ACC112 (cell line): Measurements from ENCODE around the gene MAP1S.

Experiments
- H2AFZ ChIP-seq: fragments of 200-600 bp; sonication (generic); one replicate; pipeline ENCODE4 v1.6.0; 2017; ENCODE audit warnings: antibody characterized with exemption, low read length; ENCODE audit not compliant: unreplicated experiment
- H3K27ac ChIP-seq: fragments of 200-600 bp; sonication (generic); 2 replicates; pipeline ENCODE4 v1.5.1; 2014; ENCODE audit warnings: low read depth, mild to moderate bottlenecking, antibody characterized with exemption, low read length, moderate library complexity
- H3K27me3 ChIP-seq: fragments of 200-600 bp; sonication (generic); 2 replicates; pipeline ENCODE4 v1.6.1; 2014; ENCODE audit warnings: mild to moderate bottlenecking, antibody characterized with exemption, low read length, moderate library complexity, mixed read lengths; ENCODE audit not compliant: insufficient read depth
- H3K36me3 ChIP-seq: fragments of 200-600 bp; sonication (generic); 2 replicates; pipeline ENCODE4 v1.6.1; 2016; ENCODE audit warnings: mild to moderate bottlenecking, antibody characterized with exemption, low read length, moderate library complexity, mixed read lengths; ENCODE audit not compliant: insufficient read depth
- H3K4me1 ChIP-seq: fragments of 200-600 bp; sonication (generic); one replicate; pipeline ENCODE4 v1.6.1; 2016; ENCODE audit warnings: low read length, mixed read lengths; ENCODE audit not compliant: insufficient read depth, unreplicated experiment, control insufficient read depth
- H3K4me3 ChIP-seq: fragments of 200-600 bp; sonication (generic); 2 replicates; pipeline ENCODE4 v1.5.1; 2014; ENCODE audit warnings: mild to moderate bottlenecking, low read depth, low read length
- H3K79me2 ChIP-seq: fragments of 200-600 bp; sonication (generic); one replicate; pipeline ENCODE4 v1.6.0; 2016; ENCODE audit warnings: low read length; ENCODE audit not compliant: control insufficient read depth, unreplicated experiment, insufficient read depth

MAP1S gene

GRCh38 chr19:17683078-17683477 lies 36.2 kb upstream of the MAP1S start:
- peaks cover 21% of the 10 kb centered on the region for H3K27me3 ChIP-seq
- no peak overlapping the region for H2AFZ ChIP-seq
- H3K4me3 ChIP-seq: no peak overlapping the region
- peaks cover 12% of the 10 kb centered on the region for H3K4me1 ChIP-seq
- H3K79me2 ChIP-seq: no peaks in the 10 kb centered on the region
- no peak overlapping the region for H3K27ac ChIP-seq
- no peaks in the 10 kb centered on the region for H3K36me3 ChIP-seq

DNA sequence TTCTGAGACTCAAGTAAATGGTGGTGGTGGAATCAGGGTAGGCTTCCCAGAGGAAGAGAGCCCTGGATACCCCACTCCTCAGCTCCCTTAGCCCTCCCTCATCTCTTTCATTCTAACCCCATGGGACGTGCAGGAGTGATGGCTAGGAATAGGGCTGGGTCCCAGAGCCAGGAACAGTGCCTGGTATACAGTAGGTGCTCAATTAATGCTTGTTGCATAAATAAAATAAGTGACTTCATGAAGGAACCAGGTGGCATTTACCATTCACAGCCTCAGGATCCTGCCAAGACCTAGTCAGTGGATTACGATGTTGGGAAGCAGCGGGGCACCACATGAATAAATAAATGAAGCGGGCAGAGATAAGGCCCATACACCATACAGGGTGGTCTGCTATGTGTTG lies 35.0 kb upstream of the MAP1S start:
- Histone ChIP-seq H3K79me2 (no peaks in the 10 kb centered on the region), H3K27ac (no peak overlapping the region), H2AFZ (no peak overlapping the region), H3K27me3 (peaks cover 26% of the 10 kb centered on the region), H3K36me3 (no peaks in the 10 kb centered on the region), H3K4me3 (no peak overlapping the region), H3K4me1 (peaks cover 12% of the 10 kb centered on the region)

DNA sequence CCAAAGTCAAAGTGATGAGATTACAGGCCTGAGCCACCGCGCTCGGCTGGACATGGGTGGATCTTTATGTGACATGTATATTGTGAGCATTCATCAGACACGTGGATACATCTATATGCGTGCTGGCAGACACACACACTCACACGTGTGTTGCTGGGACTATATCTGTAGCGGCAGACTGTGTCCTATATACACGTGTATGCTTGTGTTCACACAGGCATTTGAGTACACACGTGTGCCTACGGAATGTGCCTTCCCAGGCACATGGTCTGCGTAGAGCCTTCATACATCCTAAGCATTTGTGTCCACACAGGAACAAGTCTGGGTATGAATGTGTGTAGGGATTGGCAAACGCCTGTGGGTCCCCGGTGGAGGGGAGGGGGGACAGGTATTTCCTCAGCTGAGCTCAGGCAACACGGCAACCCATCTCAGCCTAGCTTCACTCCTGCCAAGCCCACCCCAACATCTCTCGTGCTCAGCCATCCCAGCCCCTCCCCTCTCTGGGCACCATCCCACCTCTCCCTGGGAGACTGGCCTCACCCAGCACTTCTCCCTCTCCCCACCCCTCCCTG lies 33.7 kb upstream of the MAP1S start:
- H3K27ac ChIP-seq: no peak overlapping the region
- peaks cover 26% of the 10 kb centered on the region for H3K27me3 ChIP-seq
- H3K4me1 ChIP-seq: peaks cover 3% of the 10 kb centered on the region
- H2AFZ ChIP-seq: no peak overlapping the region
- H3K4me3 ChIP-seq: no peak overlapping the region
- H3K79me2 ChIP-seq: no peaks in the 10 kb centered on the region
- no peaks in the 10 kb centered on the region for H3K36me3 ChIP-seq

- Histone ChIP-seq H2AFZ (peak overlapping the region; percentile 14), H3K27me3 (peaks cover 26% of the 10 kb centered on the region), H3K27ac (no peak overlapping the region), H3K79me2 (no peaks in the 10 kb centered on the region), H3K4me3 (peak overlapping the region; percentile 65), H3K4me1 (peaks cover 3% of the 10 kb centered on the region), H3K36me3 (no peaks in the 10 kb centered on the region)
Observed at GRCh38 chr19:17686023-17686521, 33.2 kb upstream of the MAP1S start.

- Histone ChIP-seq H3K4me1 (peaks cover 3% of the 10 kb centered on the region), H3K27me3 (peaks cover 26% of the 10 kb centered on the region), H3K4me3 (peak overlapping the region; percentile 65), H3K36me3 (no peaks in the 10 kb centered on the region), H3K27ac (no peak overlapping the region), H3K79me2 (no peaks in the 10 kb centered on the region), H2AFZ (peak overlapping the region; percentile 14)
Observed at GRCh38 chr19:17686592-17687024, 32.7 kb upstream of the MAP1S start.

DNA sequence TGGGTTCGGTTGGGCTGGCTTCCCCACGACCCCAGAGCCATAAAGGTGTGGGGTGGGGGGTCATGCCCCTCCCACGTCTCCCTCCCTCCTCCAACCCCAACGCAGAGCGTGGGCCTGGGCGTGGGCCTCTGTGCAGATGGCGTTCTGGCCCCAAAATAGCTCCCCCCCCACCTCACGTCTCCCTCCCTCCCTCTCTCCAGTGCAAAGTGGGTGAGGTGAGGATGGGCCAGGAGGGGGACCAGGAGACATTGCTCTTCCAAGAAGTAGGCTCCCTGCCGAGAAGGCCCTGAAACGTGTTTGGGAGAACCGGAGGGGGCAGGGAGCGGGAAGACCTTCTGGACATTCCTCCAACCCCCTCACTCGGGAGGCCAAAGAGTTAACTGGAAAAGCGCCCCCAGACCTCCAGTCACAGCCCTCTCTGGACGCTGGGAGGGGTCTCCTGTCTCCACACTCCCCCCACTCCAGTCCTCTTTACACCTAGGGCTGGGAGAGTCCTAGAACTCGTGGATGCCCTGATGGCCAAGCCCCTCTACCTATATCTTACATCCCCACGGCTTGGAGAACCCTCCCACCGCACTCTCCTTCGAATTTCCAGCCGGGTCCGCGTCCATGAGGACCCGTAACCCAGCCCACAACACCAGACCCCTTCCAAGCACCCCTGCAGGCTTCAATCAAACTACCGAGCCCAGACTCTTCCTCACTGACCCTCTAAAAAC lies 32.0 kb upstream of the MAP1S start:
- no peak overlapping the region for H2AFZ ChIP-seq
- peak overlapping the region; percentile 65; the same call in 1 of the 2 replicates for H3K4me3 ChIP-seq
- H3K27me3 ChIP-seq: peaks cover 26% of the 10 kb centered on the region

DNA sequence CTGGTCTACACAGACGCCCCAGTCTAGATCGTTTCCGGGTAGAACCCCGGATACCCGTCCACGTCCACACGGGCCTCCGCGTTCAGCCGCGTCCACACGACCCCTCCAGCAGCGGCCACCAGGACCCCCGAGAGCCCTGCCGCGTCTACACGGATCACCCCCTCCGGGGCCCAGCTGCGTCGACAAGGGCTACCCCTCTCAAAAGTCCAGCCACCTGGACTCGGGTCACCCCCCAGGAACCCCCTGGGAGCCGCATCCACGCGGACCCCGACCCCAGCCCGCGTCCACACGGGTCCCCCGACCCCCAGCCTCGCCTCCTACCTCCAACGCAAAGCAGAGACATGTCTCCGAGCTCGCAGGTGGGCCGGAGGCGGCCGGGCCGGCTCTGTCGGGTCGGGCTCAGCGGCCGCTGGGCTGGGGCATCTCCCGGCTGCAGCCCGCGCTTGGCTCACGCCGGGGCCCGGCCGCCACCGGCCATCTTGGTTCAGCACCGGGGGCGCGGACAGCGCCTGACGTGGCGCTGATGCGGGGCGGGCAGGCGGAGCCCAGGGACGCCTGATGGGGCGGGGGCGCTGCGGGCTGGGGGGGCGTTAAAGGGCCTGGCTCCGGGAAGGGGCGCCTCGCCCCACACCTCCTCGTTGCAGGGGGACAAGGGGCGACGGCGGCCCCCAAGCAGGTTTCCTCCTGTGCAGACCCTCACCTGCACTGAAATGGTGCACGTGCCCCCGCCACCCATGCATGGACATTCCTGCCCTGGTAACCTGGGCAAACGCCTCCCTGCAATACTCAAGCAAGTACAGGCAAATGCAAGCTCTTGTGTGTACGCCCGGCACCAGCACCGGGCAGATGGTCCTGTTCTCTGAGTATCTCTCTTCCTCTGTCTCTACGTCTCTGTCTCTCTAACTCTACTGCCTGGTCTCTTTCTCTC lies 31.2 kb upstream of the MAP1S start, which contains the start of gene UNC13A:
UNC13A (minus strand) TSS at position 498 of the 928 bp plus-strand sequence; CDS start at position 343, 155 bp downstream.
- Histone ChIP-seq H3K4me3 (peak within 1 kb of the TSS; percentile 47; the same call in 1 of the 2 replicates), H3K36me3 (no peaks in the 10 kb centered on the region), H3K79me2 (no peaks in the 10 kb centered on the region), H2AFZ (no peak within 1 kb of the TSS), H3K27ac (no peak within 1 kb of the TSS), H3K27me3 (peaks cover 26% of the 10 kb centered on the region), H3K4me1 (peaks cover 3% of the 10 kb centered on the region)

More for the DNA sequence above, 32.0 kb upstream of the MAP1S start:
- peaks cover 3% of the 10 kb centered on the region for H3K4me1 ChIP-seq
- no peaks in the 10 kb centered on the region for H3K79me2 ChIP-seq
- no peak overlapping the region for H3K27ac ChIP-seq
- no peaks in the 10 kb centered on the region for H3K36me3 ChIP-seq

DNA sequence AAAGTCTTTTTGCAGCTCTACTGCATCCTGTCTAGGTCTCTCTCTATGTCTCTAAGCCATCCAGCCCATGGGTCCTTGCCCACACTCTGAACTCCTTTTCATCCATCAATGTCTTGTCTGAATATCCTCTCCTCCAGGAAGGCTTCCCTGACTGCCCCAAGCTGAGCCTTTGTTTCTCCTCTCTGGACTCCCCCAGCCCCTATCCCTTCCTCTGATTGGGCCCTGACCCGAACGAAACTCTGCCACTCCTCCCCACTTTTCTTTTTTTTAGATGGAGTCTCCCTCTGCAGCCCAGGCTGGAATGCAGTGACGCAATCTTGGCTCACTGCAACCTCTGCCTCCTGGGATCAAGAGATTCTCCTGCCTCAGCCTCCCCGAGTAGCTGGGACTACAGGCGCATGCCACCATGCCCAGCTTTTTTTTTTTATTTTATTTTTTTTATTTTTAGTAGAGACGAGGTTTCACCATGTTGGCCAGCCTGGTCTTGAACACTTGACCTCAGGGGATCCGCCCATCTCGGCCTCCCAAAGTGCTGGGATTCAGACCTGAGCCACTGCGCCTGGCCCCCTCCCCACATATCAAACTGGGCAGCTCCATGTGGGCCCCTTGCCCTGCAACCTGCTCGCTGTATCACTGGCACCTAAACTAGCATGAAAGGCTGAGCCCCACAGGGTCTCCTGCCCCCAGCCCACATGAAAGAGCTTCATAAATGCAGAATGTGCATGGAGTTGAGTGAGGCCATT lies 30.3 kb upstream of the MAP1S start:
- no peak overlapping the region for H2AFZ ChIP-seq
- H3K36me3 ChIP-seq: no peaks in the 10 kb centered on the region
- no peak overlapping the region for H3K27ac ChIP-seq
- peaks cover 26% of the 10 kb centered on the region for H3K27me3 ChIP-seq
- peaks cover 3% of the 10 kb centered on the region for H3K4me1 ChIP-seq
- H3K79me2 ChIP-seq: no peaks in the 10 kb centered on the region
- H3K4me3 ChIP-seq: no peak overlapping the region

GRCh38 chr19:17692566-17692965 lies 26.7 kb upstream of the MAP1S start:
- no peaks in the 10 kb centered on the region for H3K79me2 ChIP-seq
- H3K4me3 ChIP-seq: no peak overlapping the region
- no peaks in the 10 kb centered on the region for H3K36me3 ChIP-seq
- no peak overlapping the region for H2AFZ ChIP-seq
- H3K27ac ChIP-seq: no peak overlapping the region
- H3K27me3 ChIP-seq: peaks cover 19% of the 10 kb centered on the region
- no peaks in the 10 kb centered on the region for H3K4me1 ChIP-seq

GRCh38 chr19:17695198-17695597 lies 24.1 kb upstream of the MAP1S start:
- no peak overlapping the region for H3K4me3 ChIP-seq
- H2AFZ ChIP-seq: no peak overlapping the region
- no peaks in the 10 kb centered on the region for H3K36me3 ChIP-seq
- no peaks in the 10 kb centered on the region for H3K79me2 ChIP-seq
- peaks cover 15% of the 10 kb centered on the region for H3K27me3 ChIP-seq
- H3K27ac ChIP-seq: no peak overlapping the region
- H3K4me1 ChIP-seq: no peaks in the 10 kb centered on the region
